SIG-M5 treated with dmso at 0.1 percent for 504 hours (cell line): ENCODE measurements around the gene CENPH.
"Not testable (repeated sequence)": the region's sequence is repeated elsewhere in the genome, so short reads cannot be mapped to it uniquely, and the experiment has no call there.

Source experiments
- DNase-seq: peaks from one replicate; lab custom pipeline; 2025; ENCODE audit not compliant: unreplicated experiment; lab: John Stamatoyannopoulos, UW

The CENPH gene

DNA sequence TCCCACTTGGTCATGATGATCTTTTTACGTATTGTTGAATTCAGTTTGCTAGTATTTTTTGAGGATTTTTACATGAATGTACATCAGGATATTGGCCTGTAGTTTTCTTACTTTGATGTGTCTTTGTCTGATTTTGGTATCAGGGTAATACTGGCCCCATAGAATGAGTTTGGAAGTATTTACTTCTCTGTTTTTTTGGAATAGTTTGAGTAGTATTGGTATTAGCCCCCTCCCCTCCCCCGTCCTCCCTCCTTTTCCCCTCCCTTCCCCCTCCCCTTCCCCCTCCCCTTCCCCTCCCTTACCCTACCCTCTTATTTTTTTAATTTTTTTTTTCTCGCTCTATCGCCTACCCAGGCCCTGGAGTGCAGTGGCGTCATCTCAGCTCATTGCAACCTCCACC, 55.6 kb downstream of the CENPH start:
- DNase-seq: no peak

GRCh38 chr5:69248019-69248418, 58.6 kb downstream of the CENPH start:
- DNase-seq: no peak

GRCh38 chr5:69250593-69250992, 61.2 kb downstream of the CENPH start:
- no peak for DNase-seq

DNA sequence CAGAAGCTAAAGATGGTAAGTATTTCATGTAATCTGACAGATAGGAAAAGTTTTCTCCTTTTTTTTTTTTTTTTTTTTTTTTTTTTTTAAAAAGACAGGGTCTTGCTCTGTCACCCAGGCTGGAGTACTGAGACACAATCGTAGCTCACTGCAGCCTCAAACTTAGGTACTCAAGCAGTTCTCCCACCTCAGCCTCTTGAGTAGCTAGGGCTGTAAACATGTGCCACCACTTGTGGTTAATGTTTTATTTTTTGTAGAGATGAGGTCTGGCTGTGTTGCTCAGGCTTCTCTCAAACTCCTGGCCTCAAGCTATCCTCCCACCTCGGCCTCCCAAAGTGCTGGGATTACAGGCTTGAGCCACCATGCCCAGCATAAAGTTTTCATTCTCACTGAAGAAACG, 63.1 kb downstream of the CENPH start:
- DNase-seq: no peak

DNA sequence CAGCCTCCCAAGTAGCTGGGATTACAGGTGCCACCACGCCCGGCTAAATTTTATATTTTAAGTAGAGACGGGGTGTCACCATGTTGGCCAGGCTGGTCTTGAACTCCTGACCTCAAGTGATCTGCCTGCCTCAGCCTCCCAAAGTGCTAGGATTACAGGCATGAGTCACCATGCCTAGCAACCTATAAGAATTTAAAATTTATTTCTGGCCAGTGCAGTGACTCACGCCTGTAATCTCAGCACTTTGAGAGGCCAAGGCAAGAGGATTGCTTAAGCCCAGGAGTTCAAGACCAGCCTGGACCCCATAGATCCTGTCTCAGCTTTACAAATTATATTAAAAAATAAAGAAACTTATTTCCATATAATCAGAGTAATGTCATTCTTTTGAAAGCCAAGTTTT, 66.6 kb downstream of the CENPH start:
- DNase-seq: not testable (repeated sequence)

DNA sequence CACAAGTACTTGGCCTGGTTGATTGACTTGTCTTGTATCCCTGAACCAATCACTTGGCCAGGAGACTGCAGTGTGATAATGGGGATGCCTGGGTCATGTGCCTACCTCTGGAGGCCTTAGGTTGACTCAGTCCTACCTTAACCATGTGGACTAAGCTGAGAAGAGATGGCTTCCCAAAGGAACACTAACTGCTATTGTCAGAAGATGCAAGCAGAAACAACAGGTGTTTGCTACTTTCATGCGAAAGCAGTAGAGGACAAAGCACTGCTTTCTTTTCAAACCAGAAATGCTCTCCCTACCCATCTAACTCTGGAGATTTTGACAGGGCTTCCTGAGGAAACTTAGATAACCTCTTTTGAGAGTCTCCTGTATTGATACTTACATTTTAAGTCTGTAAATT, 68.2 kb downstream of the CENPH start:
- no peak for DNase-seq
